Cardiac muscle cell (in vitro differentiated cells and primary cell): Measurements from ENCODE around the gene STYXL1. TPM values are rescaled to one million over a fixed set of nuclear protein-coding genes. Genes with fewer than 3 reads are reported as not detected.

Experiments used
- DNase-seq, 2 donors: peaks; one replicate each; pipeline versions ENCODE4 v3.0.0 to v3.0.0-alpha.2; 2010 to 2017; ENCODE audit warnings: low read depth in 1 of 2, low spot score in 1 of 2
- H3K27ac ChIP-seq: fragments of 200-600 bp; sonication (generic); 2 replicates; pipeline ENCODE4 v1.5.1; 2016
- H3K27me3 ChIP-seq: fragments of 200-600 bp; sonication (generic); 2 replicates; pipeline ENCODE4 v1.6.0; 2016; ENCODE audit warnings: control low read depth
- H3K36me3 ChIP-seq: fragments of 200-600 bp; sonication (generic); 2 replicates; pipeline ENCODE4 v1.5.1; 2016; ENCODE audit warnings: control low read depth
- H3K4me1 ChIP-seq: fragments of 200-600 bp; sonication (generic); 2 replicates; pipeline ENCODE4 v1.8.1; 2017; ENCODE audit warnings: low read depth, mild to moderate bottlenecking, mixed run types
- H3K4me3 ChIP-seq: fragments of 200-600 bp; sonication (generic); 2 replicates; pipeline ENCODE4 v1.5.1; 2016; ENCODE audit warnings: mild to moderate bottlenecking
- H3K9me3 ChIP-seq: fragments of 200-600 bp; sonication (generic); 2 replicates; pipeline ENCODE4 v1.5.1; 2017; ENCODE audit warnings: low read depth, mild to moderate bottlenecking, control low read depth
- CTCF ChIP-seq: IDR thresholded peaks from 2 replicates; pipeline ENCODE4 v1.5.1; 2012; ENCODE audit warnings: low read depth, mild to moderate bottlenecking, low read length
- polyA plus RNA-seq: library from polyadenylated mRNA; unstranded; fragments of >200 nt; fragmentation: Nextera tagmentation; extraction: Ambion mirVana; gene quantifications from 2 replicates; pipeline ENCODE4 v1.2.1, GENCODE V29; 2016
- total RNA-seq: library from RNA; depleted of rRNA; stranded (reverse); fragments of >200 nt; gene quantifications from 2 replicates; pipeline ENCODE4 v1.2.3, GENCODE V29; 2016

STYXL1 gene
- total and polyA plus RNA-seq, 2 experiments from 2014 or later: 66.3 to 87.8 TPM

DNA sequence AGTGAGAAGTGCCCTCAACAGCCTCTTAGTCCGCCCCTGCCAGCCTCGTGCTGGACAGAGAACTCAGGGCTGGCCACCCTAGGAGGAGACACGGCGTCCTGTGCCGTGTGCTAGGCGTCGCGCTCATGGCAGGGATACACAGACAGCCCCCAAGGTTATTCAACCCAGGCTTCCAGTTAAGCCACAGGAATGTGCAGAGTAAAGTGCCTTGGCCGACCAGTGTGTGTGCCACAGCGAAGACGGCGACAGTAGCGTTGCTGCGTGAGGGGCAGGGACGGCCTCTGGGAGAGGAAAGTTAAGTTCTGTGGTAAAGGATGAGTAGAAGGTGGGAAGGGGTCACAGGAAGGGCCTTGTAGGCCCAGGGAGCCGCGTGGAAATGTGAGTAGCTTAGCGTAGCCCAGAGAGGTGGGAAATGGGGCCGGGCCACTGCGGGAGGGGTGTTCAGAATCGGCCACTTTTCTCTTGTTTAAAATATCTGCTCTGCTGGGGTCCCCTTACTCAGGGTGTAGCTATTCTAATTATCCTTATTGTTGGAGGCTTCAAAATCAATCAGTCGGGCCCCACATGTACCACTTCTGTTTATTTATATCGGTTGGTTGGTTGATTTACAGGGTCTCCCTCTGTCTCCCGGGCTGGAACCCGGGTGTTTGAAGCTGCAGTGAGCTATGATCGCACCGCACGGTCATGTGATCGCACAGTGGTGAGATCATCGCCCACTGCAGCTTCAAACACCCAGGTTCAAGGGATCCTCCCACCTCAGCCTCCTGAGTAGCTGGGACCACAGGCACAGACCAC lies 77.9 kb downstream of the STYXL1 start:
- no peaks in the 10 kb centered on the region for H3K9me3 ChIP-seq
- no peak overlapping the region for H3K4me3 ChIP-seq
- H3K27ac ChIP-seq: no peak overlapping the region
- no peaks in the 10 kb centered on the region for H3K27me3 ChIP-seq
- no peaks in the 10 kb centered on the region for H3K36me3 ChIP-seq
- peaks cover 23% of the 10 kb centered on the region for H3K4me1 ChIP-seq
- no peak for DNase-seq
- no peak for TF ChIP-seq CTCF

DNA sequence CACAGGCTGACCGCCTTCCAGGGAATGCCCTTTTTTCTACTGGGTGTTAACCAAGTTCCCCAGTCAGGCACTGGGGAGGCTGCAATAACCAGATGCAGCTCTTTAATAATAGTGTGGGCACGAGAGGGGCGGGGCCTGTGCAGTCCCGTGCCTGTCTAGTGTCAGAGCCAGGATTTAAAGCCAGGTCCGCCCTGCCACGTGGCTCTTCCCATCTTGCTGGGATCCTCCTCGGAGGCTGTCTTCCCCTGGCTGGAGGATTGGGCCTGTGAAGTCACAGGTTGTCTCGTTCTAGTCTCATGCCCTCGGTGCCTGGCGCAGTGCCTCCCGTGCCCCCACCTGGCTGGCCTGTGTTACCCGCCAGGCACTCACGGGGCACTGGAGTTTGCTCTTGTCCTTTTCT lies 78.6 kb downstream of the STYXL1 start:
- Histone ChIP-seq H3K36me3 (no peaks in the 10 kb centered on the region), H3K4me1 (peaks cover 23% of the 10 kb centered on the region), H3K4me3 (no peak overlapping the region), H3K27ac (no peak overlapping the region), H3K9me3 (no peaks in the 10 kb centered on the region), H3K27me3 (no peaks in the 10 kb centered on the region)
- DNase-seq: no peak
- TF ChIP-seq CTCF: no peak

GRCh38 chr7:75968561-75969001 lies 79.2 kb downstream of the STYXL1 start:
- no peak for DNase-seq
- no peak for TF ChIP-seq CTCF

DNA sequence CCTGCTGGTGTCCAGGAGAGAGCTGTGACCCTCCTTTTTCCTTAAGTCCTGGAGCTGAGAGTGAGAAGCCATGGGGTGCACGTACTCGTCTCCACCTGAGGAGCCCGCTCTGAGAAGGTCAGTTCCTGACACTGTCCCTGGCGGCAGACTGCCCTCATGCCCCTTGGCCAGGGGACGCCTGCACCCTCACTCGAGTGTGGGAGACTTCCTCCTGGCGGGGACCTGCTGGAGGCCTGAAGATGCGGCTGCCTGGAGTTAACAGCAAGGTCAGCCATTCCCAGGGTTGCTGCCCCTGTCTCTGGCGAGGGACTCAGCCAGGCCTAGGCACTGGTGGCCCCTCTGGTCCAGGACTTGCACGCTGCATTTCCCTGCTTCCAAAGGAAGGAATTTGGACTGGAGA lies 79.8 kb downstream of the STYXL1 start:
- DNase-seq: no peak
- Histone ChIP-seq H3K36me3 (no peaks in the 10 kb centered on the region), H3K4me3 (no peak overlapping the region), H3K27me3 (no peaks in the 10 kb centered on the region), H3K9me3 (no peaks in the 10 kb centered on the region), H3K4me1 (peaks cover 29% of the 10 kb centered on the region), H3K27ac (no peak overlapping the region)
- no peak for TF ChIP-seq CTCF

More at GRCh38 chr7:75968561-75969001, 79.2 kb downstream of the STYXL1 start:
- Histone ChIP-seq H3K27me3 (no peaks in the 10 kb centered on the region), H3K27ac (no peak overlapping the region), H3K4me1 (peaks cover 24% of the 10 kb centered on the region), H3K9me3 (no peaks in the 10 kb centered on the region), H3K36me3 (no peaks in the 10 kb centered on the region), H3K4me3 (no peak overlapping the region)

DNA sequence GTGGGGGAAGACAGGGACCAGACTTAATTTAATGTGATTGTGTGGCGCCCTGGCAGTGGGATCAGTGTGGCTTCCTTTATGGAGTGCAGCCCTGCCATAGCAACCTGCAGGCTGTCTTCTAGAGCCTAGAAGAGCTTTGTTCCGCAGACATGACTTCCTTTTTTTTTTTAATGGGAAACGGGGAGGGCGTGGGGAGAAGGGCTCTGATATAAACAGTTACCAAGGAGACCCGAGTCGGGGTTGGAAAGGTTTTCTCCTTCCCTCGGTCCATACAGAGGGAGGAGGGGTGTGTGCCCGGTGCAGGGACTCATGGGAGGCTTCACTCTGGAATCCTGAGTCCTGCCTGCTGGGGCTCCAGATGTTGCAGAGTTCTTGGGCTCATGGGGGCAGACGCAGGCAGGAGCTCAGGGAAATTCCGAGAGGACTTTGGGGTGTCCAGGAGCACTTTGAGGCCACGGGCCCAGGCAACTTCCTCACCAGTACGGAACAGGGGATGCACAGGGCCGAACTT lies 80.3 kb downstream of the STYXL1 start:
- no peaks in the 10 kb centered on the region for H3K27me3 ChIP-seq
- no peaks in the 10 kb centered on the region for H3K9me3 ChIP-seq
- TF ChIP-seq CTCF: no peak
- peaks cover 33% of the 10 kb centered on the region for H3K4me1 ChIP-seq
- peak in 1 of 2 donors; percentile 33 for DNase-seq
- no peak overlapping the region for H3K27ac ChIP-seq
- no peaks in the 10 kb centered on the region for H3K36me3 ChIP-seq
- H3K4me3 ChIP-seq: no peak overlapping the region
